Parathyroid adenoma (tissue), 2 donors: Measurements from ENCODE around the gene CCDC102A.

ENCODE experiments used
- H2AFZ ChIP-seq: fragments of 300-600 bp; sonication (generic); one replicate; pipeline ENCODE4 v1.7.0; 2017; ENCODE audit warnings: antibody characterized with exemption, mild to moderate bottlenecking
- H3K27ac ChIP-seq: fragments of 300-600 bp; sonication (generic); one replicate; pipeline ENCODE4 v1.7.0; 2017
- H3K27me3 ChIP-seq: fragments of 300-600 bp; sonication (generic); one replicate; pipeline ENCODE4 v1.7.0; 2017; ENCODE audit warnings: low read length; ENCODE audit not compliant: control insufficient read depth, insufficient read depth
- H3K36me3 ChIP-seq: fragments of 300-600 bp; sonication (generic); one replicate; pipeline ENCODE4 v1.7.0; 2017; ENCODE audit warnings: low read length; ENCODE audit not compliant: control insufficient read depth, insufficient read depth
- H3K4me1 ChIP-seq: fragments of 300-600 bp; sonication (generic); one replicate; pipeline ENCODE4 v1.7.0; 2017; ENCODE audit warnings: control low read depth
- H3K4me2 ChIP-seq: fragments of 300-600 bp; sonication (generic); one replicate; pipeline ENCODE4 v1.7.0; 2017; ENCODE audit warnings: low read length
- H3K4me3 ChIP-seq: fragments of 300-600 bp; sonication (generic); one replicate; pipeline ENCODE4 v1.7.0; 2017; ENCODE audit warnings: low read depth, low read length
- H3K79me2 ChIP-seq: fragments of 300-600 bp; sonication (generic); one replicate; pipeline ENCODE4 v1.7.0; 2017; ENCODE audit warnings: control low read depth
- H3K9ac ChIP-seq: fragments of 300-600 bp; sonication (generic); one replicate; pipeline ENCODE4 v1.7.0; 2017; ENCODE audit warnings: mild to moderate bottlenecking
- H3K9me3 ChIP-seq: fragments of 300-600 bp; sonication (generic); one replicate; pipeline ENCODE4 v1.7.0; 2017; ENCODE audit warnings: low read length; ENCODE audit not compliant: control insufficient read depth
- CTCF ChIP-seq: fragments of 300-600 bp; sonication (generic); IDR thresholded peaks from one replicate; pipeline ENCODE4 v1.7.0; 2017; ENCODE audit warnings: antibody characterized with exemption, mild to moderate bottlenecking
- donor health status: primary hyperparathyroidism.

CCDC102A gene

GRCh38 chr16:57485091-57485915 is 51.1 kb downstream of the CCDC102A start:
- peak overlapping the region; percentile 75 for H3K27ac ChIP-seq
- no peaks in the 10 kb centered on the region for H3K27me3 ChIP-seq
- H3K4me3 ChIP-seq, result peak overlapping the region; percentile 85
- no peaks in the 10 kb centered on the region for H3K36me3 ChIP-seq
- no peaks in the 10 kb centered on the region for H3K9me3 ChIP-seq
- peak overlapping the region; percentile 87 for H2AFZ ChIP-seq
- TF ChIP-seq CTCF, result no peak
- peak overlapping the region; percentile 74 for H3K4me2 ChIP-seq
- peak overlapping the region; percentile 79 for H3K9ac ChIP-seq
- H3K4me1 ChIP-seq, result peaks cover 15% of the 10 kb centered on the region
- peaks cover 11% of the 10 kb centered on the region for H3K79me2 ChIP-seq

- H3K4me2 ChIP-seq, result peak overlapping the region; percentile 47
- no peaks in the 10 kb centered on the region for H3K36me3 ChIP-seq
- H3K4me1 ChIP-seq, result peaks cover 15% of the 10 kb centered on the region
- no peak for TF ChIP-seq CTCF
- peak overlapping the region; percentile 41 for H3K27ac ChIP-seq
- H3K9me3 ChIP-seq, result no peaks in the 10 kb centered on the region
- H2AFZ ChIP-seq, result peak overlapping the region; percentile 51
- H3K79me2 ChIP-seq, result peaks cover 15% of the 10 kb centered on the region
- no peak overlapping the region for H3K4me3 ChIP-seq
- no peak overlapping the region for H3K9ac ChIP-seq
- H3K27me3 ChIP-seq, result no peaks in the 10 kb centered on the region
Observed at GRCh38 chr16:57484515-57485005, 51.8 kb downstream of the CCDC102A start.

- H3K27me3 ChIP-seq, result no peaks in the 10 kb centered on the region
- peak overlapping the region; percentile 41 for H3K27ac ChIP-seq
- H3K4me3 ChIP-seq, result no peak overlapping the region
- no peak for TF ChIP-seq CTCF
- no peaks in the 10 kb centered on the region for H3K9me3 ChIP-seq
- H3K79me2 ChIP-seq, result peaks cover 16% of the 10 kb centered on the region
- peak overlapping the region; percentile 51 for H2AFZ ChIP-seq
- no peak overlapping the region for H3K9ac ChIP-seq
- no peaks in the 10 kb centered on the region for H3K36me3 ChIP-seq
- H3K4me2 ChIP-seq, result peak overlapping the region; percentile 47
- peaks cover 15% of the 10 kb centered on the region for H3K4me1 ChIP-seq
Observed at GRCh38 chr16:57483725-57484514, 52.5 kb downstream of the CCDC102A start.

GRCh38 chr16:57482845-57483545 is 53.4 kb downstream of the CCDC102A start:
- TF ChIP-seq CTCF, result no peak
- H3K36me3 ChIP-seq, result no peaks in the 10 kb centered on the region

More at GRCh38 chr16:57482845-57483545, 53.4 kb downstream of the CCDC102A start:
- H3K4me2 ChIP-seq, result no peak overlapping the region
- H3K4me1 ChIP-seq, result peaks cover 15% of the 10 kb centered on the region
- no peaks in the 10 kb centered on the region for H3K9me3 ChIP-seq
- H3K9ac ChIP-seq, result no peak overlapping the region
- no peak overlapping the region for H2AFZ ChIP-seq
- peaks cover 20% of the 10 kb centered on the region for H3K79me2 ChIP-seq
- H3K4me3 ChIP-seq, result no peak overlapping the region
- H3K27ac ChIP-seq, result no peak overlapping the region
- H3K27me3 ChIP-seq, result no peaks in the 10 kb centered on the region
